Parathyroid adenoma (tissue), 2 donors: ENCODE data around the gene CEMIP.

Source experiments
- H2AFZ ChIP-seq: fragments of 300-600 bp; sonication (generic); one replicate; pipeline ENCODE4 v1.7.0; 2017; ENCODE audit warnings: antibody characterized with exemption, mild to moderate bottlenecking
- H3K27ac ChIP-seq: fragments of 300-600 bp; sonication (generic); one replicate; pipeline ENCODE4 v1.7.0; 2017
- H3K27me3 ChIP-seq: fragments of 300-600 bp; sonication (generic); one replicate; pipeline ENCODE4 v1.7.0; 2017; ENCODE audit warnings: low read length; ENCODE audit not compliant: control insufficient read depth, insufficient read depth
- H3K36me3 ChIP-seq: fragments of 300-600 bp; sonication (generic); one replicate; pipeline ENCODE4 v1.7.0; 2017; ENCODE audit warnings: low read length; ENCODE audit not compliant: control insufficient read depth, insufficient read depth
- H3K4me1 ChIP-seq: fragments of 300-600 bp; sonication (generic); one replicate; pipeline ENCODE4 v1.7.0; 2017; ENCODE audit warnings: control low read depth
- H3K4me2 ChIP-seq: fragments of 300-600 bp; sonication (generic); one replicate; pipeline ENCODE4 v1.7.0; 2017; ENCODE audit warnings: low read length
- H3K4me3 ChIP-seq: fragments of 300-600 bp; sonication (generic); one replicate; pipeline ENCODE4 v1.7.0; 2017; ENCODE audit warnings: low read depth, low read length
- H3K79me2 ChIP-seq: fragments of 300-600 bp; sonication (generic); one replicate; pipeline ENCODE4 v1.7.0; 2017; ENCODE audit warnings: control low read depth
- H3K9ac ChIP-seq: fragments of 300-600 bp; sonication (generic); one replicate; pipeline ENCODE4 v1.7.0; 2017; ENCODE audit warnings: mild to moderate bottlenecking
- H3K9me3 ChIP-seq: fragments of 300-600 bp; sonication (generic); one replicate; pipeline ENCODE4 v1.7.0; 2017; ENCODE audit warnings: low read length; ENCODE audit not compliant: control insufficient read depth
- TF ChIP-seq, protein P1 (sequence below): fragments of 300-600 bp; sonication (generic); IDR thresholded peaks from one replicate; pipeline ENCODE4 v1.7.0; 2017; ENCODE audit warnings: antibody characterized with exemption, mild to moderate bottlenecking
- donor health status: primary hyperparathyroidism.

The CEMIP gene

DNA sequence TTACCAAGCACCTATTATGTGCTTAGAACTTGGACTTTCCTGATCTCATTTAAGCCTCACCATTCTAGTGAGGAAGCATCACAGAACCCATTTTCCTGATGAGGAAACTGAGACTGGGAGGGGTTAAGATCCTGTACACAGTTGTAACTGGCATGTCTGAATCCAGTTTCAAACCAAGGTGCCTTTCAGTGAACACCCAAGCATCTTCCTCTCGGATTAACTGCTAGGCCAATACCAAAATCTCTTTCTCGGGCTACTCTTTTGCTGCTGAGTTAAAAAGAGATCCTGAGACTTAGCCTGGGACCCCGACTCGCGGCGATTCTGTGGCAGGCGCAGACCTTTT is 578 bp upstream of the CEMIP start:
- H3K36me3 ChIP-seq = no peaks in the 10 kb centered on the region
- no peak overlapping the region for H3K4me3 ChIP-seq
- H3K79me2 ChIP-seq = no peaks in the 10 kb centered on the region
- peak overlapping the region; percentile 76 for H3K4me2 ChIP-seq
- no peaks in the 10 kb centered on the region for H3K4me1 ChIP-seq
- no peak overlapping the region for H3K9ac ChIP-seq
- no peaks in the 10 kb centered on the region for H3K27me3 ChIP-seq
- H3K27ac ChIP-seq = no peak overlapping the region
- TF ChIP-seq, protein P1, sequence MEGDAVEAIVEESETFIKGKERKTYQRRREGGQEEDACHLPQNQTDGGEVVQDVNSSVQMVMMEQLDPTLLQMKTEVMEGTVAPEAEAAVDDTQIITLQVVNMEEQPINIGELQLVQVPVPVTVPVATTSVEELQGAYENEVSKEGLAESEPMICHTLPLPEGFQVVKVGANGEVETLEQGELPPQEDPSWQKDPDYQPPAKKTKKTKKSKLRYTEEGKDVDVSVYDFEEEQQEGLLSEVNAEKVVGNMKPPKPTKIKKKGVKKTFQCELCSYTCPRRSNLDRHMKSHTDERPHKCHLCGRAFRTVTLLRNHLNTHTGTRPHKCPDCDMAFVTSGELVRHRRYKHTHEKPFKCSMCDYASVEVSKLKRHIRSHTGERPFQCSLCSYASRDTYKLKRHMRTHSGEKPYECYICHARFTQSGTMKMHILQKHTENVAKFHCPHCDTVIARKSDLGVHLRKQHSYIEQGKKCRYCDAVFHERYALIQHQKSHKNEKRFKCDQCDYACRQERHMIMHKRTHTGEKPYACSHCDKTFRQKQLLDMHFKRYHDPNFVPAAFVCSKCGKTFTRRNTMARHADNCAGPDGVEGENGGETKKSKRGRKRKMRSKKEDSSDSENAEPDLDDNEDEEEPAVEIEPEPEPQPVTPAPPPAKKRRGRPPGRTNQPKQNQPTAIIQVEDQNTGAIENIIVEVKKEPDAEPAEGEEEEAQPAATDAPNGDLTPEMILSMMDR = no peak
- peak overlapping the region; percentile 75 for H2AFZ ChIP-seq
- H3K9me3 ChIP-seq = no peaks in the 10 kb centered on the region

- H3K9ac ChIP-seq = no peak overlapping the region
- no peaks in the 10 kb centered on the region for H3K9me3 ChIP-seq
- no peaks in the 10 kb centered on the region for H3K79me2 ChIP-seq
- no peaks in the 10 kb centered on the region for H3K36me3 ChIP-seq
- peak overlapping the region; percentile 12 for H3K4me3 ChIP-seq
- no peak overlapping the region for H3K27ac ChIP-seq
- H2AFZ ChIP-seq = peak overlapping the region; percentile 75
- TF ChIP-seq, protein P1 = no peak
- no peaks in the 10 kb centered on the region for H3K4me1 ChIP-seq
- no peaks in the 10 kb centered on the region for H3K27me3 ChIP-seq
- peak overlapping the region; percentile 76 for H3K4me2 ChIP-seq
These were observed 667 bp downstream of the CEMIP start for GRCh38 chr15:80779658-80780415.

- Histone ChIP-seq H3K27ac (no peak overlapping the region), H3K27me3 (no peaks in the 10 kb centered on the region), H3K4me2 (peak overlapping the region; percentile 76), H3K4me1 (no peaks in the 10 kb centered on the region), H3K9me3 (no peaks in the 10 kb centered on the region), H3K4me3 (peak overlapping the region; percentile 12), H3K9ac (no peak overlapping the region), H2AFZ (no peak overlapping the region), H3K36me3 (no peaks in the 10 kb centered on the region), H3K79me2 (no peaks in the 10 kb centered on the region)
- TF ChIP-seq, protein P1 = no peak
These were observed 1.4 kb downstream of the CEMIP start for GRCh38 chr15:80780416-80781221.

GRCh38 chr15:80783260-80783659 is 4.1 kb downstream of the CEMIP start:
- no peak overlapping the region for H3K4me3 ChIP-seq
- TF ChIP-seq, protein P1 = no peak
- no peaks in the 10 kb centered on the region for H3K27me3 ChIP-seq
- H3K79me2 ChIP-seq = no peaks in the 10 kb centered on the region
- H3K27ac ChIP-seq = no peak overlapping the region
- no peak overlapping the region for H3K4me2 ChIP-seq
- H3K9ac ChIP-seq = no peak overlapping the region
- H3K36me3 ChIP-seq = no peaks in the 10 kb centered on the region
- no peaks in the 10 kb centered on the region for H3K9me3 ChIP-seq
- H3K4me1 ChIP-seq = no peaks in the 10 kb centered on the region
- H2AFZ ChIP-seq = no peak overlapping the region
